ENCODE results near the gene LILRA5. TPM values are rescaled to one million over a fixed set of nuclear protein-coding genes. Genes with fewer than 3 reads are reported as not detected.
"Not testable (repeated sequence)": the region's sequence is repeated elsewhere in the genome, so short reads cannot be mapped to it uniquely, and the experiment has no call there.

LILRA5 gene
- total and polyA plus RNA-seq, 2 of the 13 experiments (the other 11 are each of a cell fraction or from before 2014, with no cell fraction given) = not detected

DNA sequence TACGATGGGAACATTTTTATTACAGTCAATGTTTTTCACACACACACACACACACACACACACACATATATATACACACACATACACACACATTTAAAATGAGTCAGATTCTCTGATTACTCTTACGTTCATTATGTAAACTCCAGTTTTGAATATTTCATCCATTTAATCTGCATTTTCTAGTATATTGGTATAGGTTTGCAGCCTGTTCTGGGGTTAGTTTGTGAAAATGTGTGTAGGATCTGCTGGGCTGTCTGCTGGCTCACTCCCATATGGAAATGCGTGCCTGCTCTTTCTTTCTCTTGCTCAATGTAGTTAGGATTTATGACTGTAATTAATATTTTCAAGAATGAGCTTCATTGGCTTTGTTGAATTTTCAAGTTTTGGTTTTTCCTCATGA is 39.1 kb downstream of the LILRA5 start:
- no peak overlapping the region for H3K9ac ChIP-seq (ENCODE audit: insufficient read depth, low read depth, low read length)
- H4K20me1 ChIP-seq (ENCODE audit: insufficient read depth, low read length) = no peaks in the 10 kb centered on the region
- no peak overlapping the region for H2AFZ ChIP-seq (ENCODE audit: low read length)
- H3K27ac ChIP-seq (ENCODE audit: extremely low read length, insufficient read depth, low read length) = no peak overlapping the region
- intact Hi-C loops (cut with micrococcal nuclease; ENCODE audit: unreplicated experiment) = no loop called here
- no peak for FAIRE-seq
- ATAC-seq = no peak
- no peak overlapping the region for H3K4me3 ChIP-seq (replicated peaks in 1 of 3; ENCODE audit: insufficient read depth in 1 of 3, low read depth in 2 of 3, low read length in 3 of 3)
- in situ Hi-C loops (cut with HindIII; ENCODE audit: extremely low pct_ligation_motif_present, low pct_unique_long_range_greater_than_20kb) = no loop called here
- ChIA-PET POLR2A (no interaction called here), CTCF (ENCODE audit: low intra/inter-chr PET ratio, low total read pairs) (no interaction called here)
- 13% methylated on average over 3 of the region's 3 CpGs for WGBS (ENCODE audit: low lambda C conversion rate)
- no peak overlapping the region for H3K4me2 ChIP-seq (ENCODE audit: low read depth, low read length)
- no peaks in the 10 kb centered on the region for H3K9me3 ChIP-seq (ENCODE audit: low read length)
- no peaks in the 10 kb centered on the region for H3K36me3 ChIP-seq (replicated peaks in 1 of 2; ENCODE audit: control insufficient read depth in 1 of 2, insufficient read depth in 2 of 2, low read length in 2 of 2)
- DNase-seq (ENCODE audit: low spot score) = no peak
- no TSS peak for BruUV-seq (replicated peaks)
- no peaks in the 10 kb centered on the region for H3K79me2 ChIP-seq (ENCODE audit: insufficient read depth, low read length)
- H3K4me1 ChIP-seq (ENCODE audit: insufficient read depth, low read length) = no peaks in the 10 kb centered on the region
- peaks cover 2 to 15% of the 10 kb centered on the region in 2 experiments; a peak in 3 of 5 replicates for H3K27me3 ChIP-seq (ENCODE audit: control insufficient read depth in 1 of 2, insufficient read depth in 2 of 2, low read length in 2 of 2)
- no peak for TF ChIP-seq POGZ (CRISPR knock-in tag; IDR thresholded peaks at IDR 0.05)
- TF ChIP-seq, protein P1, sequence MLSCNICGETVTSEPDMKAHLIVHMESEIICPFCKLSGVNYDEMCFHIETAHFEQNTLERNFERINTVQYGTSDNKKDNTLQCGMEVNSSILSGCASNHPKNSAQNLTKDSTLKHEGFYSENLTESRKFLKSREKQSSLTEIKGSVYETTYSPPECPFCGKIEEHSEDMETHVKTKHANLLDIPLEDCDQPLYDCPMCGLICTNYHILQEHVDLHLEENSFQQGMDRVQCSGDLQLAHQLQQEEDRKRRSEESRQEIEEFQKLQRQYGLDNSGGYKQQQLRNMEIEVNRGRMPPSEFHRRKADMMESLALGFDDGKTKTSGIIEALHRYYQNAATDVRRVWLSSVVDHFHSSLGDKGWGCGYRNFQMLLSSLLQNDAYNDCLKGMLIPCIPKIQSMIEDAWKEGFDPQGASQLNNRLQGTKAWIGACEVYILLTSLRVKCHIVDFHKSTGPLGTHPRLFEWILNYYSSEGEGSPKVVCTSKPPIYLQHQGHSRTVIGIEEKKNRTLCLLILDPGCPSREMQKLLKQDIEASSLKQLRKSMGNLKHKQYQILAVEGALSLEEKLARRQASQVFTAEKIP (CRISPR knock-in tag; IDR thresholded peaks at IDR 0.05; ENCODE audit: borderline replicate concordance) = no peak
- TF ChIP-seq ZNF33A (CRISPR knock-in tag; IDR thresholded peaks at IDR 0.05; ENCODE audit: borderline replicate concordance) = no peak
- no peak for TF ChIP-seq KDM2A (CRISPR knock-in tag; IDR thresholded peaks at IDR 0.05; ENCODE audit: borderline replicate concordance, low read depth)
- no peak for TF ChIP-seq FOXO1 (CRISPR knock-in tag; IDR thresholded peaks at IDR 0.05)
- no peak for TF ChIP-seq ZNF331 (CRISPR knock-in tag; IDR thresholded peaks at IDR 0.05)
- no peak for TF ChIP-seq PLRG1 (conservative IDR thresholded peaks at IDR 0.05)
- TF ChIP-seq SP1 (IDR thresholded peaks at IDR 0.05) = no peak
- TF ChIP-seq SP1 (CRISPR knock-in tag; IDR thresholded peaks at IDR 0.05) = no peak
- TF ChIP-seq, protein P2, sequence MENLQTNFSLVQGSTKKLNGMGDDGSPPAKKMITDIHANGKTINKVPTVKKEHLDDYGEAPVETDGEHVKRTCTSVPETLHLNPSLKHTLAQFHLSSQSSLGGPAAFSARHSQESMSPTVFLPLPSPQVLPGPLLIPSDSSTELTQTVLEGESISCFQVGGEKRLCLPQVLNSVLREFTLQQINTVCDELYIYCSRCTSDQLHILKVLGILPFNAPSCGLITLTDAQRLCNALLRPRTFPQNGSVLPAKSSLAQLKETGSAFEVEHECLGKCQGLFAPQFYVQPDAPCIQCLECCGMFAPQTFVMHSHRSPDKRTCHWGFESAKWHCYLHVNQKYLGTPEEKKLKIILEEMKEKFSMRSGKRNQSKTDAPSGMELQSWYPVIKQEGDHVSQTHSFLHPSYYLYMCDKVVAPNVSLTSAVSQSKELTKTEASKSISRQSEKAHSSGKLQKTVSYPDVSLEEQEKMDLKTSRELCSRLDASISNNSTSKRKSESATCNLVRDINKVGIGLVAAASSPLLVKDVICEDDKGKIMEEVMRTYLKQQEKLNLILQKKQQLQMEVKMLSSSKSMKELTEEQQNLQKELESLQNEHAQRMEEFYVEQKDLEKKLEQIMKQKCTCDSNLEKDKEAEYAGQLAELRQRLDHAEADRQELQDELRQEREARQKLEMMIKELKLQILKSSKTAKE (CRISPR knock-in tag; IDR thresholded peaks at IDR 0.05; ENCODE audit: borderline replicate concordance) = no peak

GRCh38 chr19:54272181-54272580 is 40.8 kb downstream of the LILRA5 start:
- H3K27ac ChIP-seq (ENCODE audit: extremely low read length, insufficient read depth, low read length); H3K79me2 ChIP-seq (ENCODE audit: insufficient read depth, low read length); BruUV-seq (replicated peaks); POLR2A ChIA-PET; CTCF ChIA-PET (ENCODE audit: low intra/inter-chr PET ratio, low total read pairs); H3K4me3 ChIP-seq (replicated peaks in 1 of 3; ENCODE audit: insufficient read depth in 1 of 3, low read depth in 2 of 3, low read length in 3 of 3); intact Hi-C loops (cut with micrococcal nuclease; ENCODE audit: unreplicated experiment); in situ Hi-C loops (cut with HindIII; ENCODE audit: extremely low pct_ligation_motif_present, low pct_unique_long_range_greater_than_20kb); H3K4me1 ChIP-seq (ENCODE audit: insufficient read depth, low read length); DNase-seq (ENCODE audit: low spot score); H4K20me1 ChIP-seq (ENCODE audit: insufficient read depth, low read length); H3K9me3 ChIP-seq (ENCODE audit: low read length); FAIRE-seq; ATAC-seq; H3K9ac ChIP-seq (ENCODE audit: insufficient read depth, low read depth, low read length); H3K36me3 ChIP-seq (replicated peaks in 1 of 2; ENCODE audit: control insufficient read depth in 1 of 2, insufficient read depth in 2 of 2, low read length in 2 of 2); H2AFZ ChIP-seq (ENCODE audit: low read length); H3K4me2 ChIP-seq (ENCODE audit: low read depth, low read length): not testable (repeated sequence)
- peaks cover 2 to 14% of the 10 kb centered on the region in 2 experiments; a peak in 2 of 5 replicates for H3K27me3 ChIP-seq (ENCODE audit: control insufficient read depth in 1 of 2, insufficient read depth in 2 of 2, low read length in 2 of 2)
- WGBS (ENCODE audit: low lambda C conversion rate) = 34% methylated on average over 5 of the region's 5 CpGs

DNA sequence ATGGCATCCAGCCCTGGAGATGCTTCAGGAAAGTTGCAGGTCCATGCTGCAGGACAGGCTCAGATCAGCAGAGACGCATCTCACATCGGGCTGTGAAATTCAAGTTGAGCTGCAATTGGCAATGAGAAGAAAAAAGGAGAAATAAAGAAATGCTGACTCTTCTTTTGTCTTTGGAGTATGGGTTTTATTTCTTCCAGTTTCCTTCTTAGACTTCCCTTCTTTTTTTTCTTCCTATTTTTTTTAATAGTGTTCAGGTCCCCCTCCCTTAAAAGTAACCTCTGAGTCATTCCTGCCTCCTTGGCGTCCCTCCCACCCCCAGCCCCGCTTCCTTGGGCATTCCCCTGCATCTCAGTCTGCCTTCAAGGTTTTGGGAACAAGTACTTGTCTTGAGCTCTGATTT is 41.4 kb downstream of the LILRA5 start:
- 24% methylated on average over 4 of the region's 4 CpGs for WGBS (ENCODE audit: low lambda C conversion rate)
- peaks cover 2 to 14% of the 10 kb centered on the region in 2 experiments; a peak in 2 of 5 replicates for H3K27me3 ChIP-seq (ENCODE audit: control insufficient read depth in 1 of 2, insufficient read depth in 2 of 2, low read length in 2 of 2)
- H3K36me3 ChIP-seq (replicated peaks in 1 of 2; ENCODE audit: control insufficient read depth in 1 of 2, insufficient read depth in 2 of 2, low read length in 2 of 2); H3K9me3 ChIP-seq (ENCODE audit: low read length); H2AFZ ChIP-seq (ENCODE audit: low read length); H3K79me2 ChIP-seq (ENCODE audit: insufficient read depth, low read length); ATAC-seq; CTCF ChIA-PET (ENCODE audit: low intra/inter-chr PET ratio, low total read pairs); intact Hi-C loops (cut with micrococcal nuclease; ENCODE audit: unreplicated experiment); H3K4me1 ChIP-seq (ENCODE audit: insufficient read depth, low read length); BruUV-seq (replicated peaks); POLR2A ChIA-PET; H3K4me3 ChIP-seq (replicated peaks in 1 of 3; ENCODE audit: insufficient read depth in 1 of 3, low read depth in 2 of 3, low read length in 3 of 3); H4K20me1 ChIP-seq (ENCODE audit: insufficient read depth, low read length); FAIRE-seq; H3K27ac ChIP-seq (ENCODE audit: extremely low read length, insufficient read depth, low read length); H3K4me2 ChIP-seq (ENCODE audit: low read depth, low read length); DNase-seq (ENCODE audit: low spot score); H3K9ac ChIP-seq (ENCODE audit: insufficient read depth, low read depth, low read length); in situ Hi-C loops (cut with HindIII; ENCODE audit: extremely low pct_ligation_motif_present, low pct_unique_long_range_greater_than_20kb): not testable (repeated sequence)
